GM12864 (cell line): Measurements from ENCODE around the gene NEDD8.
"Not testable (repeated sequence)": the region's sequence is repeated elsewhere in the genome, so short reads cannot be mapped to it uniquely, and the experiment has no call there.

Experiments used
- DNase-seq: peaks from one replicate; pipeline ENCODE4 v3.0.0-alpha.2; 2011; ENCODE audit warnings: low read depth
- H3K4me3 ChIP-seq: 2 replicates; pipeline ENCODE4 v1.5.1; 2011; ENCODE audit warnings: mild to moderate bottlenecking, low read depth, low read length, control low read depth
- CTCF ChIP-seq: IDR thresholded peaks from 2 replicates; pipeline ENCODE4 v1.5.1; 2011; ENCODE audit warnings: low read depth, mild to moderate bottlenecking, moderate library complexity, low read length, control low read depth, inconsistent platforms; ENCODE audit errors: missing control alignments

The NEDD8 gene

GRCh38 chr14:24212924-24213865 lies 19.0 kb downstream of the NEDD8 start, which contains the start of gene CHMP4A:
CHMP4A (minus strand) TSS chr14:24213488; CDS start chr14:24213439, 49 bp downstream.
- DNase-seq: peak; percentile 96
- TF ChIP-seq CTCF: no peak
- H3K4me3 ChIP-seq: peak within 1 kb of the TSS; percentile 86

GRCh38 chr14:24211311-24211710 lies 20.9 kb downstream of the NEDD8 start:
- no peak for TF ChIP-seq CTCF
- no peak for DNase-seq

GRCh38 chr14:24207625-24208024 lies 24.5 kb downstream of the NEDD8 start:
- H3K4me3 ChIP-seq: no peak overlapping the region
- no peak for DNase-seq
- TF ChIP-seq CTCF: no peak

More at GRCh38 chr14:24211311-24211710, 20.9 kb downstream of the NEDD8 start:
- no peak overlapping the region for H3K4me3 ChIP-seq

- DNase-seq: no peak
- no peak for TF ChIP-seq CTCF
- no peak overlapping the region for H3K4me3 ChIP-seq
Observed at GRCh38 chr14:24207104-24207551, 25.0 kb downstream of the NEDD8 start.

GRCh38 chr14:24206260-24207103 lies 25.7 kb downstream of the NEDD8 start:
- TF ChIP-seq CTCF: no peak
- DNase-seq: no peak
- H3K4me3 ChIP-seq: no peak overlapping the region

GRCh38 chr14:24204163-24205146 lies 27.7 kb downstream of the NEDD8 start:
- no peak for DNase-seq
- H3K4me3 ChIP-seq: no peak overlapping the region
- TF ChIP-seq CTCF: no peak

GRCh38 chr14:24203249-24203886 lies 28.8 kb downstream of the NEDD8 start:
- DNase-seq, H3K4me3 ChIP-seq: not testable (repeated sequence)

GRCh38 chr14:24202538-24202937 lies 29.6 kb downstream of the NEDD8 start:
- not testable (repeated sequence) for H3K4me3 ChIP-seq, DNase-seq
